ENCODE measurements around the gene NLRC3. TPM values are rescaled to one million over a fixed set of nuclear protein-coding genes. Genes with fewer than 3 reads are reported as not detected.
"Not testable (repeated sequence)": the region's sequence is repeated elsewhere in the genome, so short reads cannot be mapped to it uniquely, and the experiment has no call there.

Gene NLRC3
- total RNA-seq, 6 experiments from 2014 or later, result 0.53 to 1.2 (median 0.64) TPM

DNA sequence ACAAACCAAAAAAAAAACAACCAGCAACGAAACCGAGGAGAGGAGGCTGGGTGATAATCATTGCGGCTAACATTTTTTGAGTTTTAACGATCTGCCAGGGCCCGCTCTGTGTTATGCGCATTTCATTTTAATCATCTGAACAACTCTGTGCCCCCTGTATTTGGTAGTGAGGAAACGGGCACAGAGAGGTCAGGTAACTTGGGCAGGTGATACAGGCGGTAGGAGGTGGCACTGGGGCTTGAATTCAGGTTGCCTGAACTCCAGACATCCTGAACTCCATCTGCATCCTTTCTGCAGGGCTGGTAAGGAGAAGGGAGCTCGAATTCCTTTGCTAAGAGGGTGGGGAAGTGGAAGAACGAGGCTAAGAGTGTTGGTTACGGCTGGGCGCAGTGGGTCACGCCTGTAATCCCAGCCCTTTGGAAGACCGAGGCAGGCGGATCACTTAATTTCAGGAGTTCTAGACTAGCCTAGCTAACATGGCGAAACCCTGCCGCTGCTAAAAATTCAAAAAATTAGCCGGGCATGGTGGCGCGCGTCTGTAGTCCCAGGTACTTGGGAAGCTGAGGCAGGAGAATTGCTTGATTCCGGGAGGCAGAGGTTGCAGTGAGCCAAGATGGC lies 75.3 kb downstream of the NLRC3 start:
- Histone ChIP-seq H3K36me3 (peaks cover 0 to 10% (median 0%) of the 10 kb centered on the region in 4 donors), H3K27ac (no peak overlapping the region), H3K4me3 (peak overlapping the region; percentile 55 to 97 (median 82)), H3K4me1 (peaks cover 0 to 4% (median 0%) of the 10 kb centered on the region in 4 donors), H3K27me3 (no peaks in the 10 kb centered on the region), H3K9me3 (no peaks in the 10 kb centered on the region)
- DNase-seq, result peak in 1 of 3 donors; percentile 37
- ATAC-seq, result no peak
- no peak for TF ChIP-seq POLR2A (IDR thresholded peaks at IDR 0.05)
- TF ChIP-seq, protein P1, sequence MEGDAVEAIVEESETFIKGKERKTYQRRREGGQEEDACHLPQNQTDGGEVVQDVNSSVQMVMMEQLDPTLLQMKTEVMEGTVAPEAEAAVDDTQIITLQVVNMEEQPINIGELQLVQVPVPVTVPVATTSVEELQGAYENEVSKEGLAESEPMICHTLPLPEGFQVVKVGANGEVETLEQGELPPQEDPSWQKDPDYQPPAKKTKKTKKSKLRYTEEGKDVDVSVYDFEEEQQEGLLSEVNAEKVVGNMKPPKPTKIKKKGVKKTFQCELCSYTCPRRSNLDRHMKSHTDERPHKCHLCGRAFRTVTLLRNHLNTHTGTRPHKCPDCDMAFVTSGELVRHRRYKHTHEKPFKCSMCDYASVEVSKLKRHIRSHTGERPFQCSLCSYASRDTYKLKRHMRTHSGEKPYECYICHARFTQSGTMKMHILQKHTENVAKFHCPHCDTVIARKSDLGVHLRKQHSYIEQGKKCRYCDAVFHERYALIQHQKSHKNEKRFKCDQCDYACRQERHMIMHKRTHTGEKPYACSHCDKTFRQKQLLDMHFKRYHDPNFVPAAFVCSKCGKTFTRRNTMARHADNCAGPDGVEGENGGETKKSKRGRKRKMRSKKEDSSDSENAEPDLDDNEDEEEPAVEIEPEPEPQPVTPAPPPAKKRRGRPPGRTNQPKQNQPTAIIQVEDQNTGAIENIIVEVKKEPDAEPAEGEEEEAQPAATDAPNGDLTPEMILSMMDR (IDR thresholded peaks at IDR 0.05), result no peak
- intact Hi-C loops (cut with DNase I), result no loop called here
- 67% methylated on average over 10 of the region's 22 CpGs for whole genome bisulfite sequencing (ENCODE audit: insufficient coverage, low coverage, low lambda C conversion rate, missing lambda C conversion rate)

DNA sequence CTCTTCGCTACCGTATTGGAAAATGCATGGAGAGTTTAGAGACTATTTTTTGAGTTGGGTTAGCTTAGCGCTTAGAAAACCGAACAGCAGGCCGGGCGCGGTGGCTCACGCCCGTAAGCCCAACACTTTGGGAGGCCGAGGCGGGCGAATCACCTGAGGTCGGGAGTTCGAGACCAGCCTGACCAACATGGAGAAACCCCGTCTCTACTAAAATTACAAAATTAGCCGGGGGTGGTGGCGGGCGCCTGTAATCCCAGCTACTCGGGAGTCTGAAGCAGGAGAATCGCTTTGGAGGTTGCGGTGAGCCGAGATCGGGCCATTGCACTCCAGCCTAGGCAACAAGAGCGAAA lies 75.8 kb downstream of the NLRC3 start:
- H3K4me1 ChIP-seq; H3K9me3 ChIP-seq; intact Hi-C loops (cut with DNase I); ATAC-seq; H3K36me3 ChIP-seq; H3K27me3 ChIP-seq: not testable (repeated sequence)
- WGBS (ENCODE audit: insufficient coverage, low coverage, low lambda C conversion rate, missing lambda C conversion rate), result 15% methylated on average over 24 of the region's 24 CpGs
- peak overlapping the region; percentile 55 to 97 (median 82) for H3K4me3 ChIP-seq
- peak in 1 of 3 donors; percentile 21 for DNase-seq
- peak overlapping the region; percentile 16 to 57 (median 52) for H3K27ac ChIP-seq

DNA sequence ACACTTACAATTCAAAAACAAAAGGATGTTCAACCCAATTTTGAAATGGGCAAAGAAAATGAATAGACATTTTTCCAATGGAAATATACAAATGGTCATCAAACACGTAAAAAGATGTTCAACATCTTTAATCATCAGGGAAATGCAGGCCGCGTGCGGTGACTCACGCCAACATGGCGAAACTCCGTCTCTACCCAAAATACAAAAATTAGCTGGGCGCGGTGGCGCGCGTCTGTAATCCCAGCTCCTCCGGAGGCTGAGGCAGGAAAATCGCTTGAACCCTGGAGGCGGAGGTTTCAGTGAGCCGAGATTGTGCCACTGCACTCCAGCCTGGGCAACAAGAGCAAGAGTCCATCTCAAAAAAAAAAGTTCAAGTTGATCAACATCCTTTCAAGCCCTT lies 78.2 kb downstream of the NLRC3 start:
- no peak for TF ChIP-seq POLR2A (IDR thresholded peaks at IDR 0.05)
- TF ChIP-seq, protein P1 (IDR thresholded peaks at IDR 0.05), result no peak
- 91% methylated on average over 13 of the region's 16 CpGs for WGBS (ENCODE audit: insufficient coverage, low coverage, low lambda C conversion rate, missing lambda C conversion rate)

DNA sequence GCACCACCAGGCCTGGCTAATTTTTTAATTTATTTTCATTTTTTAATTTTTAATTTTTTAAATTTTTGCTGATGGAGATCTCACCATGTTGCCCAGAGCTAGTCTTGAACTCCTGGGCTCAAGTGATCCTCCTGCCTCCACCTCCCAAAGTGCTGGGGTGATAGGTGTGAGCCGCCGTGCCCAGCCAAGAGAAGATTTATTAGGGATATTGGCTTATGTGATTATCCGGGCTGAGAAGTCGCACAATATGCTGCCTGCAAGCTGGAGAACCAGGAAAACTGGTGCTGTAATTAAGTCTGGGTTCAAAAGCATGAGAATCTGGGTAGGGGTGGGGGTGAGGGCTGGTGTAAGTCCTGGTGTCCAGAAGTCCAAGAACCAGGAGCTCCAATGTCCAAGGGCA lies 79.4 kb downstream of the NLRC3 start:
- H3K4me3 ChIP-seq, result no peak overlapping the region
- no peaks in the 10 kb centered on the region for H3K27me3 ChIP-seq
- no peaks in the 10 kb centered on the region for H3K36me3 ChIP-seq
- no peak overlapping the region for H3K27ac ChIP-seq
- no peaks in the 10 kb centered on the region for H3K9me3 ChIP-seq
- TF ChIP-seq POLR2A (IDR thresholded peaks at IDR 0.05), result no peak
- TF ChIP-seq, protein P1 (IDR thresholded peaks at IDR 0.05), result no peak
- intact Hi-C loops (cut with DNase I), result loop anchor here in 1 of 2 donors (10.0 kb wide), 1 partner anchor 213 kb away; the partner anchor contains the start of gene ZNF263
- H3K4me1 ChIP-seq, result peaks cover 0 to 4% (median 0%) of the 10 kb centered on the region in 4 donors
- WGBS (ENCODE audit: insufficient coverage, low coverage, low lambda C conversion rate, missing lambda C conversion rate), result 93% methylated on average over 4 of the region's 4 CpGs
- peak in 1 of 3 donors; percentile 7 for DNase-seq
- ATAC-seq, result no peak

More for the DNA sequence above, 78.2 kb downstream of the NLRC3 start:
- Histone ChIP-seq H3K27ac (no peak overlapping the region), H3K4me1 (peaks cover 0 to 4% (median 0%) of the 10 kb centered on the region in 4 donors), H3K36me3 (no peaks in the 10 kb centered on the region), H3K27me3 (no peaks in the 10 kb centered on the region), H3K4me3 (no peak overlapping the region), H3K9me3 (no peaks in the 10 kb centered on the region)
- peak in 1 of 3 donors; percentile 39 for DNase-seq
- no peak for ATAC-seq
- intact Hi-C loops (cut with DNase I), result loop anchor here in 1 of 2 donors (10.0 kb wide), 1 partner anchor 214 kb away; the partner anchor contains the start of gene ZNF263

DNA sequence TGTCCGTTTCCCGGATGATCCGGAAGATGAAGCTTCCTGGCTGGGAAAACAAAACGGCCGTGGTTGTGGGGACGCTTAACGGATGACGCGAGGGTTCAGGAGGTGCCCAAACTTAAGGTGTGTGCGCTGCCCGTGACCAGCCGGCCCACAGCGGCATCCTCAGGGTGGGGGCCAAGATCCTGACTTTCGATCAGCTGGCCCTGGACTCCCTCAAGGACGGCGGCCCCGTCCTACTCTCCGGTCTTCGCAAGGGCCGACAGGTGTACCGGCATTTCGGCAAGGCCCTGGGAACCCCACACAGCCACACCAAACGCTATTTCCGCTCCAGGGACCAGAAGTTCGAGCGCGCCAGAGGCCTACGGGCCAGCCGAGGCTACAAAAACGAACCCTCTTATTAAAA lies 80.8 kb downstream of the NLRC3 start:
- DNase-seq, result peak in 1 of 3 donors; percentile 49
- peaks cover 0 to under 1% (median 0%) of the 10 kb centered on the region in 4 donors for H3K4me1 ChIP-seq
- H3K9me3 ChIP-seq, result no peaks in the 10 kb centered on the region
- TF ChIP-seq, protein P1 (IDR thresholded peaks at IDR 0.05), result no peak
- no peak for TF ChIP-seq POLR2A (IDR thresholded peaks at IDR 0.05)
- WGBS (ENCODE audit: insufficient coverage, low coverage, low lambda C conversion rate, missing lambda C conversion rate), result 92% methylated on average over 20 of the region's 30 CpGs
- no peaks in the 10 kb centered on the region for H3K27me3 ChIP-seq
- intact Hi-C loops (cut with DNase I), result loop anchor here in 1 of 2 donors (10.0 kb wide), 1 partner anchor 212 kb away; the partner anchor contains the start of gene ZNF263
- H3K27ac ChIP-seq, result no peak overlapping the region
- ATAC-seq, result no peak
- no peak overlapping the region for H3K4me3 ChIP-seq
- H3K36me3 ChIP-seq, result no peaks in the 10 kb centered on the region

Measured in right lobe of liver (tissue), 6 donors.